Inflammatory macrophage treated with lipopolysaccharide for 1 hour (primary cell): ENCODE data around the gene FOXRED1.
"Not testable (repeated sequence)": the region's sequence is repeated elsewhere in the genome, so short reads cannot be mapped to it uniquely, and the experiment has no call there.

Experiments
- DNase-seq, 2 donors: peaks; one replicate each; pipeline ENCODE4 v3.0.0-alpha.2; 2020 to 2022

The FOXRED1 gene

GRCh38 chr11:126277780-126278179 lies 8.8 kb downstream of the FOXRED1 start:
- no peak for DNase-seq

DNA sequence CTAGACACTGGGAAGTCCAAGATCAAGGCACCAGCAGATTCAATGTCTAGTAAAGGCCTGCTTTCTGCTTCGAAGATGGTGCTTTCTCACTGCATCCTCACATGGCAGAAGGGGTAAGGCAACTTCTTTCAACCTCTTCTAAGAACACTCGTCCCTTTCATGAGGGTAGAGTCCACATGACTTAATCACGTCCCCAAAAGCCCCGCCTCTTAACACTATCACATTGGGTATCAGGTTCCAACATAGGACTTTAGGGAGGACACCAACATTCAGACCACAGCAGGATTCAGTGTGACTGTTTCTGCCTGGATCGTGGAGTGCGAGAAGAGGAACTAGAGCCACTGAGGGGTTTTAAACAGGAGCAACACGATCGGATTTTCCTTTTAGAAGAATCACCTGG lies 10.2 kb downstream of the FOXRED1 start:
- DNase-seq, result no peak

GRCh38 chr11:126280595-126280994 lies 11.6 kb downstream of the FOXRED1 start:
- peak in 1 of 2 donors; percentile 28 for DNase-seq

DNA sequence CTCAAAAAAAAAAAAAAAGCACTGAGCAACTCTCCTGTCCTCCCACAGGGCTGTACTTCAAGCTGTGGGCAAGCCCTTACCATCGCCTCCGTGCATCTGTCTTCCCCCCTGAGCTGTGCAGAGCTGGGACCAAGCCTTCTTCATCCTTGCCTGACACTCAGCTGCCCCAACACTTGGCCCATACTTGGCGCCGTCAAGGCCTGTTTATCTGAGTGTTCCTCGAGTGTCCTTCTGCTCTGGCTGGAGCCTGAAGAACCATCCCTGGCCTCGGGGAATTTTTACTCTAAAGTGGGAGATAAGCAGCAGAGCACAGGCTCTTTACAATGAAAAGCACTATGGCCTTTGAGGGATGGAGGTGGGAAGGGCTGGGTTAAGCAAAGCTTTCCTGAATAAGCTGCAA lies 12.3 kb downstream of the FOXRED1 start:
- no peak for DNase-seq

DNA sequence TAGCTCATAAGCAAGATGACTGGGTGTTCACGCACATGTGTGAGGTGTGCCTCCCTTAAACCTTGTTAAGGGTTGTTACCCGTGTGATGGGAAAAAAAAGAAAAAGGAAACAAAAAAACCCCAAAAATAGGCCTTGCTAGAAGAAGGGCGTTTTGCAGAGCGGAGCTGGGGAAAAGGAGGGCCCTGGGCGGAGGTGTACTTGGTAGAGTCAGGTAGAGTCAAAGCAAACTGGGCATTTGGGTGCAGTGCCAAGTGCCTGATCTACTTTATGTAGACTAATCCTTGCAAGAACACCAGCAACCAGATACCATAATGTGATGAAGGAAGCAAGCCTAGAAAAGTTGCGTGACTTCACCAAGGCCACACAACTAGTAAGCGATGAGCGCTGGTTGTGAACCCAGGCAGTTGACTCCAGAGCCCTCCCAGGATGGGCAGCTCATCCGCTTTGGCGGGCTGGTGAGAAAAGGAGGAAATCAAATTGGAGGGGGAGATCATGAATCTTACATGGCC lies 12.8 kb downstream of the FOXRED1 start:
- DNase-seq, result no peak

- peak; percentile 50 to 55 for DNase-seq
Observed at GRCh38 chr11:126282361-126282735, 13.4 kb downstream of the FOXRED1 start.

- DNase-seq, result peak; percentile 48 to 52
Observed at GRCh38 chr11:126282736-126283591, 14.0 kb downstream of the FOXRED1 start, which contains the start of gene TIRAP. TIRAP (plus strand) TSS chr11:126283093; CDS start chr11:126290895, 7,802 bp downstream.

DNA sequence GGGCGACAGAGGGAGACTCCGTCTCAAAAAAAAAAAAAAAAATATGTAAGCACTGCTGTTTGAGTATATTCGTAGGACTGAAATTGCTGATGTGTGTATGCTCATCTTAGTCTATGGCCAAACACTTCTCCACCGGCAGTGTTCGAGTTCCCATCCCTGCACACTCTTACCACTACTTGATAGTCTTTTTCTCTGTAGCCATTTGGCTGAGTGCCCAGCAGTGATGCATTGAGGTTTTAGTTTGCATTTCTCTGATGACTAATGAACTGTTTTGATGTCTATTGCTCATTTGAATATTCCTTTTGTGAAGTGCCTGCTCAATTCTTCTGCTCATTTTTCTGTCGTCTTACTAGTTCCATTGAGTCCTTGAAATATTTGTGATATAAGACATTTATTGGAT lies 15.9 kb downstream of the FOXRED1 start:
- peak; percentile 86 to 94 for DNase-seq

DNA sequence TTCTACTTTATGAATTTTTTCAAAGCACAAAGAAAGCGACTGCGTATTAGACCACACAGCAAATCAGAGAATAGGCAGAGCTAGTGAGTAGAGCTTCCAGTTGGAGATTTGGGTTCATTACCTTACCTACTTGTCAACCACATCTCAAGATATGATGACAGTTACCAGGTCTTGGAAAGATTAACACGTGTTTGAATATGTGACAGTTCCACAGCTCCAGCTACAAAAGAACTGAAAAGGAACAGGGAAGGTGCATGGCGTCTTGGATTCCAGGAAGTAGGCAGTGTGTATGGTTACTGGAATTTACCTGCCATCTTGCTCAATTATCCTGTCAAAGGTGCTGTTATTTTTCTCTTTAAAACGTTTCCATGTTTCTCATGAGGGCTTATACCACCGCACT lies 19.3 kb downstream of the FOXRED1 start:
- no peak for DNase-seq

DNA sequence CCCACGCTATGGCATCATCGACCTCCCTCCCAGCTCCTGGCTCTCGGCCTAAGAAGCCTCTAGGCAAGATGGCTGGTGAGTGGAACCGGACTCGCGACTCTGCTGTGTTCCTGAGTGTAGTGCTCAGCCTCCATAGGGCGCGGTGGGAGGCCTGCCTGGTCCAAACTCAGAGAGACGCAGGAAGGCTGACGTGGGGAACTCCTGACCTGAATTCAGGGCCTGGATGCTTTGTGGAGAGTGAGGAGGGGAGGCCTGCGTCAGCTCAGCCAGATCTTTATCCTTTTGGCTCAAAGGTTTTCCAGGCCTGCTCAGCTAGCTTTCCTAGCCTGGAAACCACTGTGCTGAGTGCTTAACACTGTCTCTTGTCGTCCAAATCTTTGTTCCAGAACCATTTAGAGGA lies 21.9 kb downstream of the FOXRED1 start:
- DNase-seq, result no peak

- peak; percentile 72 to 88 for DNase-seq
Observed at GRCh38 chr11:126293726-126294125, 24.8 kb downstream of the FOXRED1 start.

GRCh38 chr11:126297004-126297403 lies 28.1 kb downstream of the FOXRED1 start:
- no peak for DNase-seq

- DNase-seq, result peak; percentile 84 to 88
Observed at GRCh38 chr11:126303623-126304456, 34.9 kb downstream of the FOXRED1 start, which contains the start of gene DCPS. DCPS (plus strand) TSS chr11:126304060; CDS start chr11:126304081, 21 bp downstream.

DNA sequence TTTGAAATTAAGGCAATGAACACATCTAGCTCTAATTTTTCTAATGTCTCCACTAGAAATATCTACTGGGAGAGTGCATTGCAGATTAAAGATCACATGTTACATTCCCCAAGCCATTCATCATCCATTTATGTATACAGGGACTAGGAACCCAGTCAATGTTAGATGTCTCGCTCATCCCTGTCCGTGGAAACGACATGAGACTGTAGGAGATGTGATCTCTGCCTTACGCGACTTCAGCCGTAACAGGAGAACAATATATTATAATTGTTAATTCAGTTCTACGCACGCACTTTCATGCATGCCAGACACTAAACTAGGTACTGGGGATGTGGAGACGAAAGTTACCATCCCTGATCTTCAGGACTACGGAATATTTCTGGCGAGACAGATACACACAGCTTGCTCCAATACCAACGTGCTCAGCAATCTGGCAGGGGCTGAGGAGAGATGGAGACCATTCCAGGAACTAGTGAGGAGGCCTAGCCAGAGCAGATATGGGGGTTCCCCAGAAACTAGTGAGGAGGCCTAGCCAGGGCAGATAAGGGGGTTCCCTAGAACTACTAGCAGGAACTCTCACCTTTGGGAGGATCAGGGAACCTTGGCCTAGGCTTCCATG lies 35.6 kb downstream of the FOXRED1 start:
- no peak for DNase-seq

DNA sequence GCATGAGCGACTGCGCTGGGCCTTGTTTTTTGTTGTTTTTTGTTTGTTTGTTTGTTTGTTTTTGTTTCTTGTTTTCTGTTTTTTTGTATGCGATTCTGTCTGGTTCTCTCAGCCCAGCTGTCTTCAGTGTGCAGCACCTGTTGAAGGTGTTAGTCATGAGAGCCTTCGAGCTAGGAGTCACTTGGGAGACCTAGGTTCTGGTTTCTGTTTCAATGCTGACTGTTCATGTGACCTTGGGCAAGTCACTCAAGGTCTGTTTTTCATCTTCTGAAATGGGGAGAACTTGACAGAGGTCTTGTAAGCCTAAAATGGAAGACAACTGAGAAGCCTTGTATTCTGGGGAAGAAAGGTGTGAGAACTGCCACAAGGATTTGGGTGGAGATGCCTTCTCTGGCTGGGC lies 36.7 kb downstream of the FOXRED1 start:
- no peak for DNase-seq

- peak in 1 of 2 donors; percentile 45 for DNase-seq
Observed at GRCh38 chr11:126307706-126308105, 38.8 kb downstream of the FOXRED1 start.

- no peak for DNase-seq
Observed at GRCh38 chr11:126308271-126308671, 39.3 kb downstream of the FOXRED1 start.

GRCh38 chr11:126308771-126309170 lies 39.8 kb downstream of the FOXRED1 start:
- not testable (repeated sequence) for DNase-seq

DNA sequence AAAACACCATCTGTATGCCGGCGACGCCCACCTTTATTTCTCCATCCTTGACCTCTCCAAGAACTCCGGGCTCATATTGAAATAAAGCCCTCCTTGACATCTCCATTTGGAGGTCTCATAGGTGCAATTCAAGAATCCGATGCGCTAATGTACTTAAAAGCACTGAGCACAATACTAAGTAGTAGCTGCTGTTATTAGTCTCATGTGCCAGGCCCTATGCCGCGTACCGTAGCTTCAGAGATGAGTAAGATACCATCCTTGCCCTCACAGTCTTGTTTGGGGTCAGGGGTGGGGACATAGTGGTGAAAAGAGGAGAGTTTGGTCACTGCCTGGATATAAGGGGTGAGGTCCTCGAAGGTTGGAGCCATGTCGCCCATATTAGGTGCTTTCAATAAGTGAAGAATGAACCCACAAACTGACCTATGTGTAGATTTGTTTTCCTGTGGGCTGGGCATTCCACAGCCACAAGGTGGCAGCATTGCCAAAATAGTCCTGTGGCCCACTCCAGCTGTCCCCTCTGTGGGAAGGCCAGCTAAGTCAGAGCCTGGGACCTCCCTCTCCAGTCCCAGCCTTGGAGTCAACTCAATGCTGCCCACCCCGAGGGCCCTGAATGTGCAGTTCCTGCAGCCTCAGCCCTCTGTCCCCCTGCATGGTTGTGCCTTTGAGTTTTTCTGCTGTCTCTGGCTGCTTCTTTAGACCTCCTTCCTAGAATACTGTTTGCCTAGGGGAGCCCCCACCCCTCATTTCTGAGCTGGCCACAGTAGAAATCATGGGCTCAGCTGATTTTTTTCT lies 41.4 kb downstream of the FOXRED1 start:
- peak; percentile 65 to 86 for DNase-seq

- DNase-seq, result no peak
Observed at GRCh38 chr11:126310992-126311310, 42.0 kb downstream of the FOXRED1 start.

DNA sequence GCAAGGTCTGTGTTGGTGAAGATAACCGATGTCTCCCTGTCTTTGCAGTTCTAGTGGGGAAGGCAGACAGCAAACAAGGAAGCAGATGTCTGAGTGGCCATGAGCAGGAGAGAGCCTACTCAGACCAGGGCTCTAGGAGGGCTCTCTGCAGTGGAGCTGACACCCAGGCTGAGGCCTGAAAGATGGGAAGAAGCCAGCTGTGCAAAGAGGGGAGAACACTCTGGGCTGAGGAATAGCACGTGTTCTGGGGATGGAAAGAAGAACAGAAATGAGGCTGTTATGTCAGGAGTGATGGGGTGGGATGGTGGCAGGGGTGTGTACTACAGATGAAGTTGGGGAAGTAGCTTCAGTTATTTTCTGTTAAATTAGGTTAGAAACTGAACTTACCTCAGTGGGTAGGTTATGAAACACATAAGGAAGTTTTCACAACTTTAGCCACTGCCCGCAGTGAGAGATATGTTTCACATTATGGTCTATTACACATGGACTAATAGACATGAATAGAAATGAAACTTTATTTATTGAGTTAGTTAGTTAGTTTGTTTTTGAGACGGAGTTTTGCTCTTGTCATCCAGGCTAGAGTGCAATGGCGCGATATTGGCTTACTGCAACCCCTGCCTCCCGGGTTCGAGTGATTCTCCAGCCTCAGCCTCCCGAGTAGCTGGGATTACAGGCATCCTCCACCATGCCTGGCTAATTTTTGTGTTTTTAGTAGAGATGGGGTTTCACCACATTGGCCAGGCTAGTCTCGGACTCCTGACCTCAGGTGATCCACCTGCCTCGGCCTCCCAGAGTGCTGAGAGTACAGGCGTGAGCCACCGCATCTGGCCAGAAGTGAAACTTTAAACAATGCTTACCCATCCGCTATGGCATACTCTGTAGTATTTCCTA lies 42.7 kb downstream of the FOXRED1 start:
- peak; percentile 66 to 76 for DNase-seq
